HG02642 (cell line): ENCODE results near the gene MICU2.
"Not testable (repeated sequence)": the region's sequence is repeated elsewhere in the genome, so short reads cannot be mapped to it uniquely, and the experiment has no call there.

Source experiments
- ATAC-seq: cut with Tn5 transposase; IDR thresholded peaks from one replicate; pipeline ENCODE4 v1.9.1; 2021; ENCODE audit warnings: mild to moderate bottlenecking; ENCODE audit not compliant: unreplicated experiment, poor library complexity

Gene MICU2

DNA sequence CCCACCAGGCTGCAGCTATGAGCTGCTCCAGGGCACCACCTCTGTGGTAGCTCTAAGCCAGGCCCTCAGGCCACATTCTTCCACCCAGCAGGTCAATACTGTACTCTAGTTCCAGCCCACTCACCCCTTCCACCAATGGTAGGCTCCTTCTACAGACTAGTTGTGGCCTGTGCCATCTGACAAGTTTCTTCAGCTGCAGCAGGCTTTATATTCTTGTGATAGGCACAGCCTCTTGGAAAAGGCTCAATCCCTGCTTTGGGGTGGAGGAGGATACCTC, 8.5 kb downstream of the MICU2 start:
- peak; percentile 65 for ATAC-seq

DNA sequence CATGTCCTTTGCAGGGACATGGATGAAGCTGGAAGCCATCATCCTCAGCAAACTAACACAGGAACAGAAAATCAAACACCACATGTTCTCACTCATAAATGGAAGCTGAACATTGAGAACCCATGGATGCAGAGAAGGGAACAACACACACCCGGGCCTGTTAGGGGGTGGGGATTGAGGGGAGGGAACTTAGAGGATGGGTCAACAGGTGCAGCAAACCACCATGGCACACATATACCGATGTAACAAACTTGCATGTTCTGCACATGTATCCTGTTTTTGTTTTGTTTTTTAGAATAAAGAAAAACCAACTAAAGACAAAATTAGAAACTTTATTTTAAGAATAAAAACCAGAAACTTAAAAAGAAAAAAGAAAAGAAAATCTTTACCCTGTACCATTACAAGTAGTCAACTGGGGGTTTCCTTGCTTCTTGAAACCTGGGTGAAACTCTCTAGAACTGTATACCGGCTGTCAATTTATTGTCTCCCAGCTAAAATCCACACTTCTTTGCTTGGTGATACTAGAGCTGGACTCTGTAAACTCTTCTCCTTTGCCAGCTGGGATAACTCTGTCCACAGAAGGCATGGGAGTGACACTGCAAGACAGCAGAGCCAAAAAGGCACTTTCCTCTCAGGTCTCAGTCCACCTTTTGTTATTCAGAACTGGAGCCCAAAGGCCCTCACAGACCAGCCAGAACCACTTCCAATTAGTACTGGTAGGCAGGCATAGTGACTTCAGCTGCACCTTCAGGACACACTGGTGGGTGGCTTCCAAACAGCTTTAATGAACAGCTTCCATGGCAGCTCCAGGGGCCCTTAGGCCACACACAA, 9.0 kb downstream of the MICU2 start:
- ATAC-seq, result peak; percentile 60

DNA sequence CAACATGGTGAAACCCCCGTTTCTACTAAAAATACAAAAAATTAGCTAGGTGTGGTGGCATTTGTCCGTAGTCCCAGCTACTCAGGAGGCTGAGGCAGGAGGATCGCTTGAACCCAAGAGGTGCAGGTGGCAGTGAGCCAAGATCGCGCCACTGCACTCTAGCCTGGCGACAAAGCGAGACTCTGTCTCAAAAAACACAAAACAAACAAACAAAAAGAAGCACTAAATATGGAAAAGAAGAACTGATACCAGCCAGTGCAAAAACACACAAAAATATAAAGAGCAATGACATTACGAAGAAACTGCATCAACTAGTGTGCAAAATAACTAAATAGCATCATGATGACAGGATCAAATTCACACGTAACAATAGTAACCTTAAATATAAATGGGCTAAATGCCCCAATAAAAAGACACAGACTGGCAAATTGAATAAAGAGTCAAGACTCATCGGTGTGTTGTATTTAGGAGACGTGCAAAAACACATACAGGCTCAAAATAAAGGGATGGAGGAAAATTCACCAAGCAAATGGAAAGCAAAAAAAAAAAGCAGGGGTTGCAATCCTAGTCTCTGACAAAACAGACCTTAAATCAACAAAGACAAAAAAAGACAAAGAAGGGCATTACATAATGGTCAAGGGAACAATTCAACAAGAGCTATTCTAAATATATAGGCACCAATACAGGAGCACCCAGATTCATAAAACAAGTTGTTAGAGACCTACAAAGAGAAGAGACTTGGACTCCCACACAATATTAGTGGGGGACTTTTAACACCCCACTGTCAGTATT, 13.1 kb downstream of the MICU2 start:
- not testable (repeated sequence) for ATAC-seq

DNA sequence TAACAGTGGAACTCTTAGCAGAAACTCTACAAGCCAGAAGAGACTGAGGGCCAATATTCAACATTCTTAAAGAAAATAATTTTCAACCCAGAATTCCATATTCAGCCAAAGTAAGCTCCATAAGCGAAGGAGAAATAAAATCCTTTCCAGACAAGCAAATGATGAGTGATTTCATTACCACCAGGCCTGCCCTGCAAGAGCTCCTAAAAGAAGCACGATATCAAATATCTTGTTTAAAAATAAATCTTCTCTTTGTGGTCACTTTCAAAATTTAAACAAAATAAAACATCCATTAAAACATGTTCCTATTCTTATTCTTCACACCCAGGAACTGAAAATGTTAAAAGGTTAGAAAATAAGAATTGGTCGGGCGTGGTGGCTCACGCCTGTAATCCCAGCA, 13.7 kb downstream of the MICU2 start:
- ATAC-seq, result no peak

DNA sequence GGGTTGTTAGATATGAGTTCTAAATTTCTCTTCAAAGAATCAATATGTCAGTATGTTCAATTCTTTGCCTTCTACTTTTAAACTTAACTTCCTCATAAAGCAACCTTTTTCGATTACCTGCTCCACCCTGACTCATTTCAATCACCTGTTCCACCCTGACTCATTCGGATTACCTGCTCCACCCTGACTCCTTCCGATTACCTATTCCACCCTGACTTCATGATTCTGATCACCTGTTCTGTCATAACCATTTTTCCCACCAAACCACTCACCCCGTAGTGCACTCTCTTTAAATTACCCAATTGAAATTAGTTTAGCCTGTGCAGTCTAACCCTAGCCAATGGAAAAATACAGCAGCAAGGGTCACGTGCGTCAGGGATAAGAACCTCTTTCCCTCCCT, 14.5 kb downstream of the MICU2 start:
- ATAC-seq, result not testable (repeated sequence)

DNA sequence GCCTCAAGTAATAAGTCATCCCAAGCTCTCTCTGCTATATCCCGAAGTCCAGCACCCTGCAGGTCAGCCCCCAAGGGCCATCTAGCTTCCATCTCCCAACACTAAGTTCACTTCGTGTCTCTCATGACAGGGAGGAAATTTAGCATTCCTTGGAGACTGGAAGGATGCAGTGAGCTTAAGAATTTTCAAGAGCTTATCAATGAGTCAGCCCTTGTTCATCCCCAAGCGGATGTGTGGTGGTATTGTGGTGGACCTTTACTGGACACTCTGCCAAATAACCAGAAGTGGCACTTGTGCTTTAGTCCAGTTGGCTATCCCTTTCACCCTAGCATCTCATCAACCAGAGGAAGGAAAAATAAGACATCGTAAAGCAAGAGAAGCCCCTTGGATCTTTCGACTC, 15.6 kb downstream of the MICU2 start:
- not testable (repeated sequence) for ATAC-seq

DNA sequence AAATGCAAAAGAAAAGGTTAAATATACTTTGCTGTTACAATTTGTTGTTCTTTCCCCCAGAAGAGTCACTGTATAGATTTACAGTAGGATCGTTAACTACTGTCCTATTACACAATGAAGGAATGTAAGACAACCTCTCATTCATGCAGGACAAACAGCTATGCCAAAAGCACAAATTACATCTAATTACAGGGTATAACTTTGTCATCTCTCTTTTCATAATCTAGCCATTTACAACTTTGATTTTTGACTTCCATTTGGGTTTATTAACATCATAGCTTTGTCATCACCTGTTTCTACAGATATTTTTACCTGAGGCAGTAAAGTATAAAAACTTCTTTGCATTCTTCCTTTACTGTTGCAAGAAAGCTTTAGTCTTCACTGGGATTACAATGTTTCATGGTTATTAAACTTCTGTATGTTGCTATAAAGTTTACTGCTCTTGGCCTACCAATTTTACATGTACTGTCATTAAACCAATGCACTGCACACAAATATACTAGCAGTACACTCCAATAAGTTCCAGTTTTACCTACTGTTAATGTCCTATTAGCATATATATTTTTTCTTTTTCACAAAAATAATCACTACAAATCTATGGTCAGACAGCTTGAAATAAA, 18.9 kb downstream of the MICU2 start:
- ATAC-seq, result no peak

DNA sequence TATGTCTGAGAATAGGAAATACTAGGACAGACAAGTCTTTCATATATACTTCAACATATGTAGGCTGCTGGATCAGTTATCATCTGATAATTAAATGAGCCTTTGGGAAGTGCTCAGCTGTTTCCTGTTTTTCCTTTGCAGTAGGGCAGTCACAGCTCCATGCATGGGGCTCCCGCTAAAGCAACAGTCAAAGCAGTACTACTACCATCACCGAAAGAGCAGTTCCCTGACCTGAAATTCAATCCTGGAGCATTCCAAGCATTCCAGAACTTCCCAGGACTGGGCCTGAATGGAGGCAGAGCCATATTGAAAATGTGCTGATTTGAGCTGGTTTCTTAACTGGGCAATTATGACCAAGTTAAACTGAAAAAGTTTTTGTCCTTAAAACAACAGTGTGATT, 20.5 kb downstream of the MICU2 start:
- no peak for ATAC-seq

DNA sequence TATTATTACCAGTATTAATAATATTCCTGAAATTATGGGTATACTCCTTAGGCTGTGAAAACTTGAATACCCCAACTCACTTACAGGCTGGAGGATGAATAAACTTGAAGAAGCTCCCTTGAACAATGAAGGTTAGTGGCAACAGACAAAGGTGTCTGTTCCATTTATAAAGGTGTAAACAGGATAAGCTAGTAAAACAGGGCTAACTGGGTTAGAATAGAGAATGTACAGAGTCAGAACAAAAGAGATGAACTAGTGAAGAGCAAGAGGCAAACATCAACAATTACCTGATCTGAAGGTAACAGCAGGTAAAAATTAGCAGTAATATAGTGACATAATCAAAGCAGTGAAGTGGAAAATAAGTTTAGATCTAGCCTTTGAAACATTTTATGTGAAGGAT, 23.2 kb downstream of the MICU2 start:
- ATAC-seq, result no peak

DNA sequence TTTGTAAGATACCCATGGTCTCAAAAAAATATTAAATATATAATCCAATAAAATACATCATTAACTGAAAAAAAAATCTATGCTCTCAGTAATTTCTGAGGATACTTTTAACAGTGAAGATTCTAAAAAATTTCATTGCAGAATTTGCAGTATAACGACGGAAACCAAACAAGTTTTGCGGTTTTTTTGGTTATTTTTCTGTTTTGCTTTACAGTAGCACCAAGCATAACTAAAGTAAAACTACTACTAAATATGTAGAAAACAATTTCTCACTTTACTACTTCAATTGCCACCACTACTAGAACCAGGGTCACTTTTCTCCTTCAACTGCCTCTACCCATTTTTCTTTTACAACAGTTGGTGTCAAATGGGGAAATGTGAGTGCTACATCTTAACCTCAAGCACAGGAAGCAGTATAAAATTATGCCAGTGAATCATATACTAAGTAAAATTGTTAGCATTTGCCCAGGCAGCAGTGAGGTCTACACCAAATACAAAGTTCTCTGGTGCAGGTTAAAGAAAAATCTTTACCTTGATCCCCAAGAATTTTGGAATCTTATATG, 24.1 kb downstream of the MICU2 start:
- peak; percentile 54 for ATAC-seq

DNA sequence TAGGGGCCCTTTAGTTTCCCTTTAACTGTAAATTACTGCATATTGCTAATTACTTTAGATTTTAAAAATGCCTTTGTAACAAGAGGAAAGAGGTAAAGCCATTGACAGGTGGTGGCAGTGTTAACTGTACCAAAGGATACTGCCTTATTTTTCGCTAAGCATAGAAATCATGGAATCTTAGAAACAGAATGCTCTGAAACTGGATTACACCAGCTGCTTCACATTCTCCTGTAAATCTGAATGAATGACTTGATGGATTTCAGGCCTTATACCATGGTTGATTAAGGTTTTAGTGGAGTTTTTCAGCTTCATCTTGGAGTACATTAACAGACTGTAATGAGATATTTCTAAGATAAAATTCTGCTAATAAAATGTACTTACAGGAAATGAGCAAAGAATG, 25.2 kb downstream of the MICU2 start:
- no peak for ATAC-seq

DNA sequence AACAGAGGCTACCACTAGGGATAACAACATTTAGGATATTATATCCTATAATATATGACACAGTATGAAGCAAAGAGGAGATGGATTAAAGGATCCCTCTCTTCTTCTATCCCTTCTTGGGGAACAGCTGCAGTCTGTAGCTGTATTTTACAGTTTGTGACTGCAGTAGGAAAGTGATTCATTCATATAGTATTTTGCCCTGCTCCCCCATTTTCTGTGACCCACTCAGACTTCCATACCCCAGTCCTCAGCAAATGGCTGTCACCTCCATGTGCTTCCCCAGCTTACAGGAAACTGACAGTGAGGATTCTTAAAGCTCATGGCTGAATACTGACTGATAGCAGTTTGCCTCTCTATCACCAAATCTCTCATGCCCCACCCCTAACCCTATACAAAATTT, 27.5 kb downstream of the MICU2 start:
- ATAC-seq, result no peak

DNA sequence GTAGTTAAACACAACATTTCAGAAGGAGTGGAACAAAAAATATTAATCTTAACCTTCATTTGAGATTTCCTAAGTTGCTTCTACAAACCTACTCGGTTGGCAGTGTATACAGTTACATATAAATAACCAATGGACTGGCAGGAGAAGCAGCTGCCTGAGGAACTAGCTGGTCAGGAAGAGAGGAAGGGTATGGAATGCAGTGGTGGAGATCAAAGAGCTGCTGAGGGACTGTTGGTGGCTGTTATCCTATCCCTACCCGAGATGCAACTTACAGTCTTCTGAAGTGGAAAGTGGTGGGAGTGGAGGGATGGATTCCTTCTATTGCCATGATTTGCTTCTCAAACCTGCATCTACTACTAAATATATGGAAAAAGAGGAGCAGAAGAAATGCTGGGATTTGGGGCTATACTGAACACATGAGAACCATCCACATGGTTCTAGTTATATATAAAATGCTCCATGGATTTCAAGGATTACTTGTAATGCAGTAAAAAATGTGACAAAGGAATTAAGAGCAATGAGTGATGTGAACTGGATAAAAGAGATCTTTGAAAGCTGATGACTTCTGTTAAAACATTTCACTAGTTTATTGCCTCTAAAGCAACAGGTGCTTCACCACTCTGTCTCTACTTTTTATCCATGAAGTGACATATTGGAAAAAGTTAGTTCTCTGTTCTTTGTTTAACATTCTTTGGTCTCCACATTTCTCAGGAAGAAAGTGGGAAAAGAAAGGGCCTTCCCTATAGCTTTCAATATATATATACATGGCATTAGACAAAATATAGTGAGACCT, 29.9 kb downstream of the MICU2 start:
- no peak for ATAC-seq

DNA sequence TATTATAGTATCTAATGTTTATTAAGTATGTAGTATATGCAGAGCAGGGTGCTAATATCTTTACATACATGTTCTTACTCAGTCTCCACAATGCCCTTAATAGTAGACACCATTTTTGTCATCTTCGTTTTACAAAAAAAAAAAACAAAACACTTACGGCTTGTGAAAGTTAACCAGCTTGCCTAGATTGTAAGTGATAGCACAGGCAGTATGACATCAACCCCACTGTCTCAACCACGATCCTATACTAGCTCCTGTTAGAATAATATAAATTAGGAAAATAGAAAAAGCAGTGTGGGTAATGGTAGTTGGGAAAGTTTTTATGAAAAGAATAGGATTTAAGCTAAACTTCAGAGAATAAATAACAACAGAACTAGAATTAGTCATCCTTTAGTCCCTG, 34.3 kb downstream of the MICU2 start:
- no peak for ATAC-seq

DNA sequence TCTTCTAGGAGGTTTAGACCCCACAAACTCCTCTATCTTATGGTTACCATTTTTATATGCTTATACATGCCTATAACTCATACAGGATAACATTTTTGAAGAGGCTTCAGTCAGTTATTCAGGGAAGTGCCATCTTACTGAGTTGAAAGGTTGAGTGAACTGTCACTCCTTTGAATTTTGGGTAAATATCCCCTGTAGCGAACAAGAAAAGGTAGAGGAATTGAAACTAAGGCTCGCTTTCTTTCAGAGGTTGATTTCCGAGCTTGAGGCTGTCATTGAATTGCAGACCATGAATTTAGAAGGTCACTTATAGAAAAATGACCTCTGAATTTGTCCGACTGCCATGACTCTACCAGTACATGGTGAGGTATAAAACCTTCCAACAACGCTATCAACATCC, 35.1 kb downstream of the MICU2 start:
- no peak for ATAC-seq

DNA sequence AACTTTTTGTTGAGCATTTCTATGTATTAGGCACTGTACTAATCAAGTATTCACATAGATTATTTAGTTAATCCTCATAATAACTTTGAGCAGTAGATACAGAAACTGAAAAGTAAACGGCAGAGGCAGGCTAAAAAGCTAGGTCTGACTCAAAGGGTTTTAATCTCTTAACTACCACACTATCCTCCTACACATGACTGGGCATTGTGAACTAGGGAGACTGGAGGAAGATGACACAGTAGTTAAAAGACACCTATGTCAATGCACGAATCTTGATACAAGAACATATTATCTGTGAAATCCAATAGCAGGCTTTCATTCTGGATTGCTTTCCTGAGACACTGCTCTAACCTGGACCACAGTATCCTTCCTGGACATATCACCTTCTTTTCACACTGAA, 36.3 kb downstream of the MICU2 start:
- no peak for ATAC-seq

DNA sequence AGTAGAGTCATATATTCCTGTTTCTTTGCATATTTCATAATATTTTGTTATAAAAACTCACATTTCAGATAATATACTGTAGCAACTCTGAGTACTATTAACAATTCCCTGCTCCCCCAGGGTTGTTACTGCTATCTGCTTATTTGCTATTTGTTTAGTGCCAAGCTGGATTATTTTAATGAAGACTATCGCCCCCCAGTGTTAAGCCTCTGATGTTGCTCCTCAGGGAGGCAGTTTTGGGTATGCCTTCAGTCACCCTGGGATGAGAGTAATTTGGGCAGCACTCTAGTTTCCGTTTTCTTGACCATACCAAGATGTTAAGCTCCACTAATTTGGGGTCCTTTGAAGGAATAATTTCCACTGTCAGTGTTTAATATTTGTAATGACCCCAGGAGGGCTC, 46.0 kb downstream of the MICU2 start:
- ATAC-seq, result no peak

DNA sequence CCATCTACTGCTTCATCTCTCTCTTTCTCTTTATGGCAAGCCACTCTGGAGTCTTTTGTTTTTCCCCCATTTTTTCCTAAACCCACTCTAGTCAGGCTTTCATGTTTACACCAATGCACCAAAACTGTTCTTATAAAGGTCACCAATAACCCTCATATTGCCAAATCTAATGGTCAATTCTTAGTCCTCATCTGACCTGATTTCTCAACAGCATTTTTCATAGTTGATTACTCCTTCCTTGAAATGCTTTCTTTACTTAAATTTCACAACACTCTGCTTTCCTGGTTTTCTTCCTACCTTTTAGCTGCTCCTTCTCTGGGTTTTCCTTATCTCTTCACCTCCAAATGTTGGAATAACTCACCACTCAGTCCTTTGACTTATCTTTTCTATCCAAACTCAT, 47.9 kb downstream of the MICU2 start:
- no peak for ATAC-seq

DNA sequence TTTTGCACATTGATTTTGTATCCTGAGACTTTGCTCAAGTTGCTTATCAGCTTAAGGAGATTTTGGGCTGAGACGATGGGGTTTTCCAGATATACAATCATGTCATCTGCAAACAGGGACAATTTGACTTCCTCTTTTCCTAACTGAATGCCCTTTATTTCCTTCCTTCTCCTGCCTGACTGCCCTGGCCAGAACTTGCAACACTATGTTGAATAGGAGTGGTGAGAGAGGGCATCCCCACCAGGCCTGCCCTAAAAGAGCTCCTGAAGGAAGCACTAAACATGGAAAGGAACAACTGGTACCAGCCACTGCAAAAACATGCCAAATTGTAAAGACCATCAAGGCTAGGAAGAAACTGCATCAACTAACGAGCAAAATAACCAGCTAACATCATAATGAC, 50.7 kb downstream of the MICU2 start:
- not testable (repeated sequence) for ATAC-seq

DNA sequence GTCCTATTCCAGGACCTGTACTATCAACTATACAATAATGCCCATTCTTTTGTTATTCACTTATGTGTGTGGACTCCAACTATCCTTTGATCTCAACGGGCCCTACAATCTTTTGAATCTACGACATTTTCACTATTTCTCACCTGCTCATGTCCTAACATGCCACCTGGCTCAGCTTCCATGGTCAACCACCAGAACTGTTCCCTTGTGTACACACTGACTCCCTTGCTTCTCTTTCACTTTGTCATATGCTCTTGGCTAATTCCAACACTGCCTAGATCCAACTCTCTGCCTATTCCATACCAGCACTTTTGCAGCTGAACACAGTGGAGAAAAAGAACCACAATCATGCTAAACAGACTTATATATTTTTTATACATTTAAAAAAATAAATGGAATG, 53.1 kb downstream of the MICU2 start:
- ATAC-seq, result no peak
